Panc1 (cell line): Measurements from ENCODE around the gene PIP5K1C. TPM values are rescaled to one million over a fixed set of nuclear protein-coding genes. Genes with fewer than 3 reads are reported as not detected.

ENCODE experiments used
- ATAC-seq: fragments of 200-7000 bp; cut with Tn5 transposase; 2 replicates; pipeline ENCODE4 v1.9.1; 2020; ENCODE audit warnings: mild to moderate bottlenecking, moderate library complexity
- BruUV-seq: library from RNA; stranded (reverse); fragments of 400-500 nt; replicated peaks from 2 replicates; lab custom pipeline; 2021; lab: Mats Ljungman, UMichigan
- CTCF ChIA-PET: fragments of 300-600 bp; sonication (Branson Sonifier 250); formaldehyde crosslinking; loops from one replicate; lab custom pipeline; 2022; ENCODE audit warnings: antibody characterized with exemption; lab: Charles Lee
- POLR2A ChIA-PET: fragments of 300-600 bp; sonication (Branson Sonifier 250); formaldehyde crosslinking; loops from one replicate; lab custom pipeline; 2022; ENCODE audit warnings: antibody characterized with exemption; lab: Charles Lee
- DNase-seq: peaks from one replicate; pipeline ENCODE4 v3.0.0-alpha.2; 2010; ENCODE audit warnings: low read depth, low spot score
- H3K27ac ChIP-seq: 2 replicates; pipeline ENCODE4 v1.5.1; 2011; ENCODE audit warnings: mild to moderate bottlenecking, low read length, inconsistent platforms
- H3K27me3 ChIP-seq: fragments of 200-500 bp; sonication (Bioruptor generic); 2 replicates; pipeline ENCODE4 v1.6.0; 2014; ENCODE audit warnings: low read length, inconsistent platforms; ENCODE audit not compliant: control insufficient read depth, insufficient read depth
- H3K36me3 ChIP-seq: fragments of 200-500 bp; sonication (Bioruptor generic); 2 replicates; pipeline ENCODE4 v1.5.1; 2014; ENCODE audit warnings: inconsistent platforms, mild to moderate bottlenecking, low read length, moderate library complexity; ENCODE audit not compliant: control insufficient read depth, insufficient read depth
- H3K4me1 ChIP-seq: 2 replicates; pipeline ENCODE4 v1.5.1; 2011; ENCODE audit warnings: inconsistent platforms, mild to moderate bottlenecking, low read length, moderate library complexity; ENCODE audit not compliant: control insufficient read depth, insufficient read depth
- H3K4me3 ChIP-seq, 2 experiments: 2 replicates each; pipeline ENCODE4 v1.5.1; 2011 to 2012; ENCODE audit warnings: low read depth in 2 of 2, low read length in 2 of 2, mild to moderate bottlenecking in 2 of 2, inconsistent platforms in 1 of 2, moderate library complexity in 1 of 2
- H3K9me3 ChIP-seq: fragments of 200-500 bp; sonication (Bioruptor generic); 2 replicates; pipeline ENCODE4 v1.5.1; 2014; ENCODE audit warnings: low read depth, mild to moderate bottlenecking, inconsistent platforms, low read length, moderate library complexity; ENCODE audit not compliant: control insufficient read depth, insufficient read depth
- CTCF ChIP-seq: fragments of 450-650 bp; IDR thresholded peaks from 2 replicates; pipeline ENCODE4 v1.5.1; 2017; ENCODE audit warnings: mild to moderate bottlenecking
- POLR2AphosphoS5 ChIP-seq: IDR thresholded peaks from 2 replicates; pipeline ENCODE4 v1.6.1; 2012; ENCODE audit warnings: mild to moderate bottlenecking, low read depth, low read length, moderate library complexity
- REST ChIP-seq, 2 experiments: IDR thresholded peaks; 2 replicates each; pipeline ENCODE4 v1.6.1; 2011 to 2012; ENCODE audit warnings: low read depth in 2 of 2, control low read depth in 1 of 2, low read length in 1 of 2, mild to moderate bottlenecking in 1 of 2, moderate library complexity in 1 of 2; ENCODE audit not compliant: insufficient read depth in 1 of 2
- SIN3A ChIP-seq: IDR thresholded peaks from 2 replicates; pipeline ENCODE4 v1.6.1; 2012; ENCODE audit warnings: low read depth, mild to moderate bottlenecking, low read length, moderate library complexity, borderline replicate concordance; ENCODE audit not compliant: insufficient read depth
- TCF7L2 ChIP-seq: IDR thresholded peaks from 2 replicates; pipeline ENCODE4 v1.6.1; 2011; ENCODE audit warnings: mild to moderate bottlenecking, low read depth, low read length, inconsistent platforms
- in situ Hi-C: cut with HindIII; loops from 2 replicates; pipeline ENCODE4 v1.10.0; 2016; ENCODE audit warnings: low sequenced_read_pairs, low pct_unique_long_range_greater_than_20kb
- intact Hi-C: fragments of 100-400 bp; cut with micrococcal nuclease; formaldehyde crosslinking; loops from one replicate; pipeline ENCODE4 v1.10.0; 2022; ENCODE audit not compliant: unreplicated experiment
- total RNA-seq: library from RNA; stranded (reverse); gene quantifications from one replicate; pipeline ENCODE4 v1.2.1, GENCODE V29; 2021; ENCODE audit not compliant: unreplicated experiment

Gene PIP5K1C
- total RNA-seq, 1 experiment from 2014 or later: 30.6 TPM

GRCh38 chr19:3663838-3664237 lies 36.4 kb downstream of the PIP5K1C start:
- no peaks in the 10 kb centered on the region for H3K9me3 ChIP-seq
- no peak overlapping the region for H3K27ac ChIP-seq
- H3K4me3 ChIP-seq: no peak overlapping the region
- TF ChIP-seq REST (IDR thresholded peaks at IDR 0.05; ENCODE audit: insufficient read depth in 1 of 2, low read depth in 2 of 2, low read length in 1 of 2) (no peak), TCF7L2 (no peak), SIN3A (no peak), CTCF (no peak), POLR2AphosphoS5 (no peak)
- DNase-seq (no peak), ATAC-seq (no peak)
- H3K27me3 ChIP-seq: no peaks in the 10 kb centered on the region
- POLR2A ChIA-PET: no interaction called here
- no TSS peak for BruUV-seq
- intact Hi-C loops: no loop called here
- H3K36me3 ChIP-seq: no peaks in the 10 kb centered on the region
- no peaks in the 10 kb centered on the region for H3K4me1 ChIP-seq
- CTCF ChIA-PET: no interaction called here
- in situ Hi-C loops: no loop called here

GRCh38 chr19:3661284-3662238 lies 38.7 kb downstream of the PIP5K1C start:
- H3K9me3 ChIP-seq: no peaks in the 10 kb centered on the region
- H3K4me1 ChIP-seq: no peaks in the 10 kb centered on the region
- no peak overlapping the region for H3K4me3 ChIP-seq
- ChIA-PET POLR2A (no interaction called here), CTCF (no interaction called here)
- BruUV-seq: no TSS peak
- ATAC-seq (no peak), DNase-seq (no peak)
- in situ Hi-C loops: no loop called here
- no peak overlapping the region for H3K27ac ChIP-seq
- no peaks in the 10 kb centered on the region for H3K27me3 ChIP-seq
- intact Hi-C loops: no loop called here
- no peaks in the 10 kb centered on the region for H3K36me3 ChIP-seq
- TF ChIP-seq REST (IDR thresholded peaks at IDR 0.05; ENCODE audit: insufficient read depth in 1 of 2, low read depth in 2 of 2, low read length in 1 of 2): no peak
- no peak for TF ChIP-seq POLR2AphosphoS5
- no peak for TF ChIP-seq CTCF
- TF ChIP-seq SIN3A: no peak
- no peak for TF ChIP-seq TCF7L2
